GM10266 (cell line): ENCODE measurements around the gene VPS35L.

Experiments used
- DNase-seq: peaks from one replicate; pipeline ENCODE4 v3.0.0; 2012; ENCODE audit errors: extremely low spot score
- TF ChIP-seq, protein P1 (sequence below): IDR thresholded peaks from 2 replicates; pipeline ENCODE4 v1.5.1; 2012; ENCODE audit warnings: mild to moderate bottlenecking, low read depth; ENCODE audit not compliant: control insufficient read depth, insufficient read depth; ENCODE audit errors: missing control alignments

Gene VPS35L

DNA sequence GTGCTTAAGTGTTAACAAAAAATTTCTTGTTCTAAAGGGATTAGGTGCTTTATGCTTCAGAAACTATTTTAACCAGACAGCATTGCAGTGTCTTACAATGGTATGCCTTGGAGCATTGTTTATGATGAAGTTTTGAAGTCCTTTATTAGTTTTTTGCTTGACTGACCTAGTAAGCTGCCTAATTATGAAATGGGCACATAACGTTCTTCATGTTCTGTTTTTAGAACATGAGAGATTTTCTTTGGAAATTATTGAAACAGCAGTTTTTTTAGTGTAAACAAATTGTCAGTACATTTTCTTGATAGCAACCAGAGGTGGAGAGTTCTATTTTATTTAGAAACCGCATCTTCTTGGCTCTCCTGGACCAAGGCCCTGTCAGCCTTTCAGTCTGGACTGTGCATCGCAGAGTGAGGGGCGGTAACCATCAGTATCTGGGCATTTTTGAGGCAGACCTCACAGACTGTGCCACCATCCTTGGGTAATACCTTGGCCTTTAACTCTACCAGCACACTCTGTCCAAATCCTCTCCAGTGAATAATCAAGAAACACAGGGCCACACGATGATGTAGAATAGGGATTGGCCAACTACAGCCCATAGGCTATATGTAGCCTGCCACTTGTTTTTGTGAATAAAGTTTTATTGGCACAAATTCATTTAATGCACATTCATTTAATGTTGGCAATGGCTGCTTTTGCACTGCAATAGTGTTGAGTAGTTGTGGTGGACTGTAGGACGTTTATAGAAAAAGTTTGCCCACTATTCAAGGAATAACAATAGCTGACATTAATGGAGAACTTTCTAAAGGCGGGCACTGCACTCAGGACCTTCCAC, 81.1 kb downstream of the VPS35L start:
- TF ChIP-seq, protein P1, sequence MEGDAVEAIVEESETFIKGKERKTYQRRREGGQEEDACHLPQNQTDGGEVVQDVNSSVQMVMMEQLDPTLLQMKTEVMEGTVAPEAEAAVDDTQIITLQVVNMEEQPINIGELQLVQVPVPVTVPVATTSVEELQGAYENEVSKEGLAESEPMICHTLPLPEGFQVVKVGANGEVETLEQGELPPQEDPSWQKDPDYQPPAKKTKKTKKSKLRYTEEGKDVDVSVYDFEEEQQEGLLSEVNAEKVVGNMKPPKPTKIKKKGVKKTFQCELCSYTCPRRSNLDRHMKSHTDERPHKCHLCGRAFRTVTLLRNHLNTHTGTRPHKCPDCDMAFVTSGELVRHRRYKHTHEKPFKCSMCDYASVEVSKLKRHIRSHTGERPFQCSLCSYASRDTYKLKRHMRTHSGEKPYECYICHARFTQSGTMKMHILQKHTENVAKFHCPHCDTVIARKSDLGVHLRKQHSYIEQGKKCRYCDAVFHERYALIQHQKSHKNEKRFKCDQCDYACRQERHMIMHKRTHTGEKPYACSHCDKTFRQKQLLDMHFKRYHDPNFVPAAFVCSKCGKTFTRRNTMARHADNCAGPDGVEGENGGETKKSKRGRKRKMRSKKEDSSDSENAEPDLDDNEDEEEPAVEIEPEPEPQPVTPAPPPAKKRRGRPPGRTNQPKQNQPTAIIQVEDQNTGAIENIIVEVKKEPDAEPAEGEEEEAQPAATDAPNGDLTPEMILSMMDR, result no peak
- DNase-seq, result no peak

DNA sequence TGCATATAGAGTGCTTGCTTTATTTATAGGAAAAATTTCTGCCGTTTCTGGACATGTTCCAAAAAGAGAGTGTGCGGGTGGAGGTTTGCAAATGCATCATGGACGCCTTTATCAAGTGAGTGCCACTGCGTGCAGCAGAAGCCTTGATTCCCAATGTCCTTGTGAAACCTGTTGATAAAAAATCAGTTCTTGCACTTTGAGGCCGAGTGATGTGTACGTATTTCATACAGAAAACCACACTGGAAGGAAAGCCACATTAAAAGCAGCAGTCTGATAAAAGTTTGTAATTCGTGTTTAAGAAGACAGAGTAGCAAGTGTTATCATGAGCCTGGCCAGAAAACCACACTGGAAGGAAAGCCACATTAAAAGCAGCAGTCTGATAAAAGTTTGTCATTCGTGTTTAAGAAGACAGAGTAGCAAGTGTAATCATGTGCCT, 84.5 kb downstream of the VPS35L start:
- TF ChIP-seq, protein P1, result no peak
- DNase-seq, result no peak

GRCh38 chr16:19642501-19642900, 87.0 kb downstream of the VPS35L start:
- TF ChIP-seq, protein P1, result no peak
- no peak for DNase-seq

- TF ChIP-seq, protein P1, result no peak
Observed at GRCh38 chr16:19644877-19645276, 89.4 kb downstream of the VPS35L start.

GRCh38 chr16:19645557-19645981, 90.1 kb downstream of the VPS35L start:
- TF ChIP-seq, protein P1, result no peak

More at GRCh38 chr16:19644877-19645276, 89.4 kb downstream of the VPS35L start:
- DNase-seq, result no peak

DNA sequence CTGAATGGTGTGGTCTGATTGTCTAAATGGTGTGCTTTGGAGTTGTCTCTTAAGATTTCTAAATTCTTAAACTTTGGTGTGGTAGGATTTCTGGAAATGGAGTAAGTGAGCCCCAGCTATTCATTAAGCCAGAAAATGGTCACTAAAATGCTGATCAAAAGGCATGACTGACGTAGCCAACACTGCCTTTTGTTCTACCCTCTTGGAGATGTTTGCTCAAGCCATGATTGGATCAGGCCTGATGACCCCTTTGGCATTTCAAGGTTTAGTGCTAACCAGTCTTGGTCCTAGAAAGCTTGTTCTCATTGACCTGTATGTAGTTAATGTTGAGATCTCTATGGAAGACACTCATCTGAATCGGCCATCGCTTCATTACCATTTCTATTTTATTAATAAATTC, 94.5 kb downstream of the VPS35L start:
- DNase-seq, result no peak
- TF ChIP-seq, protein P1, result no peak

More at GRCh38 chr16:19645557-19645981, 90.1 kb downstream of the VPS35L start:
- no peak for DNase-seq

DNA sequence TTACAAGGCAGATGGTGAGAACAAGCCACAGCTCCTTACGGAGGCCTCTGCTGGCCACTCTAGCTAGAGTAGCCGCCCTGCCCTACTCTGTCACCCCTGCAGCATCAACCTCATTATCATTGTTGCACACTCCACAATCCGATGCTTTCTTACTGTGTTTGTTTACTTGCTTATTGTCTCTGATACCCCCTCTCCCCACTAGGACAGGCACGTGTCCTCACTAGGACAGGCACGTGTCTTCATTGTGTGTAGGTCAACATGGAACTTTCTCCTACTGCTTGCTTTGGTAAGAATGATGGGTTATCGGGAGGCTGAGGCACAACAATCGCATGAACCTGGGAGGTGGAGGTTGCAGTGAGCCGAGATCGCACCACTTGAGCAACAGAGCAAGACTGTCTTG, 98.6 kb downstream of the VPS35L start:
- no peak for DNase-seq
- TF ChIP-seq, protein P1, result no peak
